IMR-90 (cell line): Measurements from ENCODE around the gene FCHSD2. TPM values are rescaled to one million over a fixed set of nuclear protein-coding genes. Genes with fewer than 3 reads are reported as not detected.

Source experiments
- ATAC-seq: fragments of 200-7000 bp; cut with Tn5 transposase; 2 replicates; pipeline ENCODE4 v1.9.1; 2020; ENCODE audit warnings: low read depth, mild to moderate bottlenecking, moderate library complexity
- BruUV-seq: library from RNA; stranded (reverse); fragments of 400-500 nt; replicated peaks from 2 replicates; lab custom pipeline; 2021; lab: Mats Ljungman, UMichigan
- CTCF ChIA-PET: fragments of 300-600 bp; formaldehyde crosslinking; extraction: SDS; loops from one replicate; lab custom pipeline; 2021; ENCODE audit warnings: antibody characterized with exemption; lab: Yijun Ruan, JAX
- POLR2A ChIA-PET: fragments of 300-600 bp; sonication (Branson Sonifier 250); formaldehyde crosslinking; loops from one replicate; lab custom pipeline; 2022; ENCODE audit warnings: antibody characterized with exemption; ENCODE audit not compliant: unreplicated experiment; lab: Charles Lee
- DNase-seq: peaks from one replicate; pipeline ENCODE4 v3.0.0; 2013
- H2AFZ ChIP-seq: replicated peaks from 2 replicates; pipeline ENCODE3; 2013; ENCODE audit warnings: low read length, mild to moderate bottlenecking; ENCODE audit not compliant: poor library complexity
- H2AK5ac ChIP-seq: 2 replicates; pipeline ENCODE4 v1.6.1; 2013; ENCODE audit warnings: low read depth, low read length, inconsistent platforms
- H2AK9ac ChIP-seq: replicated peaks from 2 replicates; pipeline ENCODE3; 2013; ENCODE audit warnings: mild to moderate bottlenecking, low read depth, low read length, moderate library complexity; ENCODE audit not compliant: poor library complexity
- H2BK120ac ChIP-seq: 2 replicates; pipeline ENCODE4 v1.6.1; 2013; ENCODE audit warnings: low read depth, low read length, inconsistent platforms
- H2BK15ac ChIP-seq: 3 replicates; pipeline ENCODE4 v1.6.1; 2013; ENCODE audit warnings: low read depth, low read length, inconsistent platforms
- H2BK20ac ChIP-seq: 2 replicates; pipeline ENCODE4 v1.6.1; 2013; ENCODE audit warnings: low read depth, mild to moderate bottlenecking, inconsistent platforms, low read length, moderate library complexity
- H2BK5ac ChIP-seq: 2 replicates; pipeline ENCODE4 v1.6.1; 2013; ENCODE audit warnings: mild to moderate bottlenecking, low read depth, low read length, inconsistent platforms; ENCODE audit not compliant: poor library complexity, severe bottlenecking
- H3K14ac ChIP-seq: replicated peaks from 2 replicates; pipeline ENCODE4 v1.6.1; 2013; ENCODE audit warnings: low read depth, low read length, inconsistent platforms
- H3K18ac ChIP-seq: 2 replicates; pipeline ENCODE4 v1.6.1; 2013; ENCODE audit warnings: low read depth, low read length, control low read depth
- H3K23ac ChIP-seq: 2 replicates; pipeline ENCODE4 v1.6.1; 2013; ENCODE audit warnings: low read depth, low read length, inconsistent platforms
- H3K27ac ChIP-seq: 2 replicates; pipeline ENCODE4 v1.5.1; 2013; ENCODE audit warnings: mild to moderate bottlenecking, control low read depth, low read length; ENCODE audit not compliant: insufficient read depth
- H3K27me3 ChIP-seq: 2 replicates; pipeline ENCODE4 v1.6.1; 2013; ENCODE audit warnings: low read length; ENCODE audit not compliant: control insufficient read depth, insufficient read depth
- H3K36me3 ChIP-seq: 2 replicates; pipeline ENCODE4 v1.6.1; 2013; ENCODE audit warnings: low read length, mixed read lengths; ENCODE audit not compliant: control insufficient read depth, insufficient read depth
- H3K4ac ChIP-seq: 2 replicates; pipeline ENCODE4 v1.6.1; 2013; ENCODE audit warnings: low read depth, low read length, inconsistent platforms
- H3K4me1 ChIP-seq: 2 replicates; pipeline ENCODE4 v1.6.1; 2013; ENCODE audit warnings: low read length, mixed read lengths; ENCODE audit not compliant: control insufficient read depth, insufficient read depth
- H3K4me2 ChIP-seq: 2 replicates; pipeline ENCODE4 v1.6.1; 2013; ENCODE audit warnings: low read depth, mild to moderate bottlenecking, control low read depth, low read length, moderate library complexity
- H3K4me3 ChIP-seq: 2 replicates; pipeline ENCODE4 v1.5.1; 2013; ENCODE audit warnings: low read depth, mild to moderate bottlenecking, control low read depth, low read length, moderate library complexity; ENCODE audit not compliant: insufficient read depth
- H3K56ac ChIP-seq: 2 replicates; pipeline ENCODE4 v1.6.1; 2013; ENCODE audit warnings: low read length, inconsistent platforms; ENCODE audit not compliant: insufficient read depth; ENCODE audit errors: extremely low read depth
- H3K79me1 ChIP-seq, 2 experiments: 2 replicates each; pipeline ENCODE4 v1.6.1; 2013; ENCODE audit warnings: low read length in 2 of 2, inconsistent platforms in 1 of 2, low read depth in 1 of 2
- H3K9ac ChIP-seq: 2 replicates; pipeline ENCODE4 v1.6.1; 2013; ENCODE audit warnings: low read depth, low read length, control low read depth
- H3K9me1 ChIP-seq: 2 replicates; pipeline ENCODE4 v1.6.1; 2013; ENCODE audit warnings: low read length, inconsistent platforms; ENCODE audit not compliant: insufficient read depth
- H3K9me3 ChIP-seq: 2 replicates; pipeline ENCODE4 v1.6.1; 2013; ENCODE audit warnings: low read length; ENCODE audit not compliant: control insufficient read depth, insufficient read depth
- H4K20me1 ChIP-seq: 2 replicates; pipeline ENCODE4 v1.6.1; 2013; ENCODE audit warnings: low read length, inconsistent platforms; ENCODE audit not compliant: insufficient read depth
- H4K5ac ChIP-seq: 2 replicates; pipeline ENCODE4 v1.6.1; 2013; ENCODE audit warnings: mild to moderate bottlenecking, low read depth, low read length, control low read depth
- H4K8ac ChIP-seq, 2 experiments: 2 replicates each; pipeline ENCODE4 v1.6.1; 2013; ENCODE audit warnings: low read depth in 2 of 2, low read length in 2 of 2, control low read depth in 1 of 2, inconsistent platforms in 1 of 2
- H4K91ac ChIP-seq: 2 replicates; pipeline ENCODE4 v1.6.1; 2013; ENCODE audit warnings: low read depth, low read length, inconsistent platforms; ENCODE audit not compliant: insufficient read depth
- CHD1 ChIP-seq: IDR thresholded peaks from 2 replicates; pipeline ENCODE4 v1.6.1; 2012; ENCODE audit warnings: low read depth, low read length, improper control_type of control experiment
- FOS ChIP-seq: fragments of 150-350 bp; IDR thresholded peaks from 2 replicates; pipeline ENCODE4 v1.6.1; 2016; ENCODE audit warnings: low read depth, low read length
- MAFK ChIP-seq: IDR thresholded peaks from 2 replicates; pipeline ENCODE4 v1.6.1; 2012; ENCODE audit warnings: low read depth, low read length, improper control_type of control experiment
- NFE2L2 ChIP-seq: fragments of 150-350 bp; IDR thresholded peaks from 2 replicates; pipeline ENCODE4 v1.6.1; 2016; ENCODE audit warnings: low read depth, mild to moderate bottlenecking, low read length
- SMC3 ChIP-seq: fragments of 150-350 bp; IDR thresholded peaks from 2 replicates; pipeline ENCODE4 v1.6.1; 2016; ENCODE audit warnings: low read depth, mild to moderate bottlenecking, antibody characterized with exemption, low read length, moderate library complexity
- WGBS, 2 experiments: methylation state at CpG; one replicate each; pipeline versions ENCODE4 v1.1.5 to v1.1.7; 2013; ENCODE audit warnings: missing lambda C conversion rate in 2 of 2; ENCODE audit not compliant: insufficient read length in 1 of 2; ENCODE audit errors: extremely low coverage in 2 of 2; 5-methylcytosine and 5-hydroxymethylcytosine counted together
- dilution Hi-C: fragments of 300-500 bp; cut with HindIII; formaldehyde crosslinking; loops from one replicate; pipeline ENCODE4 v1.14.3; 2018; ENCODE audit warnings: low sequenced_read_pairs; ENCODE audit not compliant: unreplicated experiment
- in situ Hi-C: fragments of 300-500 bp; cut with MboI; formaldehyde crosslinking; loops from 3 replicates; pipeline ENCODE4 v1.14.3; 2019; ENCODE audit warnings: low sequenced_read_pairs, inconsistent platforms, mixed read lengths
- intact Hi-C: fragments of 100-400 bp; cut with micrococcal nuclease; formaldehyde crosslinking; loops from 2 replicates; pipeline ENCODE4 v1.10.0; 2022
- polyA plus RNA-seq, 3 experiments: library from polyadenylated mRNA; depleted of rRNA; stranded (reverse); fragments of >200 nt; gene quantifications; 2 replicates each; pipeline ENCODE4 v1.2.3, GENCODE V29; 2012; ENCODE audit warnings: low replicate concordance in 1 of 3
- total RNA-seq: library from RNA; depleted of rRNA; stranded (reverse); fragments of >200 nt; gene quantifications from 2 replicates; pipeline ENCODE4 v1.2.3, GENCODE V29; 2012
- TF ChIP-seq, protein P1 (sequence below): conservative IDR thresholded peaks from 2 replicates; pipeline ENCODE4 v1.5.1; 2012; ENCODE audit warnings: mild to moderate bottlenecking, low read depth, low read length, improper control_type of control experiment
- TF ChIP-seq, protein P2 (sequence below): fragments of 150-350 bp; IDR thresholded peaks from 2 replicates; pipeline ENCODE4 v1.6.1; 2016; ENCODE audit warnings: low read depth, mild to moderate bottlenecking, low read length, moderate library complexity, borderline replicate concordance

FCHSD2 gene
- total and polyA plus RNA-seq, 2 of the 4 experiments (the other 2 are of a cell fraction) = 5.9 to 18.7 TPM

DNA sequence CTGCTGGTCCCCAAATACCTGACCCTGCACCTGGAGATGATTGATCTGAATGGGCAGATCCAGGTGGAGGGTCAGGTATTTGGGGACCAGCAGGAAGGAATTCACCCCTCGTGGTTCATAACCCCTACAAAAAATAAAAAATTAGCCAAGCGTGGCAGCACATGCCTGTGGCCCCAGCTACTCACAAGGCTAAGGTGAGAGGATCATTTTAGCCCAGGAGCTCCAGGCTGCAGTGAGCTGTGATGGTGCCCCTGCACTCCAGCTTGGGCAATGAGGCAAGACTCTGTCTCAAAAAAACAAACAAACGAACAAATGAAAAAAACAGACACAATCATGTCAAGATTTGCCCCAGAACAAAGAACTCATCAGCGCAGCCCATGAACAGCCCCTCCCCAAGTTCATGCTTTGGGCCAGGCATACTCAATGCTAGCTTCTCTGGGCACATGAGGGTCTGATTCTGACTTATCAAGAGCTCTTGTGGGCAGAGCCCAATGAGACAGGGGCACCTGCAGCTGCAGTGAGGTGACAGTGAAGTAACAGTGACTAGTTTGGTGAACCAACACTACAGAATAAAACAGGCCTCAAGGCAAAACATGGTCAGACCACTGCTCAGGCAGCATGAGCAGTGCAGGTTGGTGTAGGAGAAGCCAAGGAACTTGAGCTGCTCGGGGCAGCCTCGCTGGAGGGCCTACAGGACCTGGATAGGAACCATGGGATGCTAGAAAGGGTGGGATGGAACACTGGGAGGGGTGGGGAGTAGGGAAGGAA is 10.2 kb upstream of the FCHSD2 start:
- POLR2A ChIA-PET = no interaction called here

More for the DNA sequence above, 10.2 kb upstream of the FCHSD2 start:
- Histone ChIP-seq H2AFZ (no peak overlapping the region), H2AK9ac (no peak overlapping the region), H4K8ac (no peak overlapping the region), H3K27ac (no peak overlapping the region), H3K4me2 (no peak overlapping the region), H3K14ac (no peak overlapping the region), H4K5ac (no peak overlapping the region), H3K27me3 (no peaks in the 10 kb centered on the region), H3K56ac (no peak overlapping the region), H4K20me1 (no peaks in the 10 kb centered on the region), H3K23ac (no peak overlapping the region), H3K18ac (no peak overlapping the region), H3K79me1 (peaks cover 0 to 14% of the 10 kb centered on the region in 2 experiments; a peak in 2 of 4 replicates), H3K4me1 (peaks cover 20% of the 10 kb centered on the region), H2BK15ac (no peak overlapping the region), H3K4me3 (no peak overlapping the region), H2BK5ac (no peak overlapping the region), H3K9ac (no peak overlapping the region), H4K91ac (no peak overlapping the region), H3K9me3 (no peaks in the 10 kb centered on the region), H2BK120ac (no peak overlapping the region), H3K9me1 (peaks cover 16% of the 10 kb centered on the region), H3K4ac (0 out of 2 replicates have a peak overlapping the region, but pooled peaks have one; percentile 30), H2AK5ac (no peak overlapping the region), H2BK20ac (no peak overlapping the region; the same call in 1 of the 2 replicates), H3K36me3 (no peaks in the 10 kb centered on the region)
- ATAC-seq = no peak
- in situ Hi-C loops (no loop called here), intact Hi-C loops (no loop called here), dilution Hi-C loops (no loop called here)
- TF ChIP-seq MAFK (no peak), SMC3 (no peak), FOS (no peak), CHD1 (no peak), NFE2L2 (no peak)
- TF ChIP-seq, protein P1, sequence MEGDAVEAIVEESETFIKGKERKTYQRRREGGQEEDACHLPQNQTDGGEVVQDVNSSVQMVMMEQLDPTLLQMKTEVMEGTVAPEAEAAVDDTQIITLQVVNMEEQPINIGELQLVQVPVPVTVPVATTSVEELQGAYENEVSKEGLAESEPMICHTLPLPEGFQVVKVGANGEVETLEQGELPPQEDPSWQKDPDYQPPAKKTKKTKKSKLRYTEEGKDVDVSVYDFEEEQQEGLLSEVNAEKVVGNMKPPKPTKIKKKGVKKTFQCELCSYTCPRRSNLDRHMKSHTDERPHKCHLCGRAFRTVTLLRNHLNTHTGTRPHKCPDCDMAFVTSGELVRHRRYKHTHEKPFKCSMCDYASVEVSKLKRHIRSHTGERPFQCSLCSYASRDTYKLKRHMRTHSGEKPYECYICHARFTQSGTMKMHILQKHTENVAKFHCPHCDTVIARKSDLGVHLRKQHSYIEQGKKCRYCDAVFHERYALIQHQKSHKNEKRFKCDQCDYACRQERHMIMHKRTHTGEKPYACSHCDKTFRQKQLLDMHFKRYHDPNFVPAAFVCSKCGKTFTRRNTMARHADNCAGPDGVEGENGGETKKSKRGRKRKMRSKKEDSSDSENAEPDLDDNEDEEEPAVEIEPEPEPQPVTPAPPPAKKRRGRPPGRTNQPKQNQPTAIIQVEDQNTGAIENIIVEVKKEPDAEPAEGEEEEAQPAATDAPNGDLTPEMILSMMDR = no peak
- TF ChIP-seq, protein P2, sequence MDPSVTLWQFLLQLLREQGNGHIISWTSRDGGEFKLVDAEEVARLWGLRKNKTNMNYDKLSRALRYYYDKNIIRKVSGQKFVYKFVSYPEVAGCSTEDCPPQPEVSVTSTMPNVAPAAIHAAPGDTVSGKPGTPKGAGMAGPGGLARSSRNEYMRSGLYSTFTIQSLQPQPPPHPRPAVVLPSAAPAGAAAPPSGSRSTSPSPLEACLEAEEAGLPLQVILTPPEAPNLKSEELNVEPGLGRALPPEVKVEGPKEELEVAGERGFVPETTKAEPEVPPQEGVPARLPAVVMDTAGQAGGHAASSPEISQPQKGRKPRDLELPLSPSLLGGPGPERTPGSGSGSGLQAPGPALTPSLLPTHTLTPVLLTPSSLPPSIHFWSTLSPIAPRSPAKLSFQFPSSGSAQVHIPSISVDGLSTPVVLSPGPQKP = no peak
- 71% methylated on average over 4 of the region's 6 CpGs; no CpG with 5 or more reads in 1 of the 2 experiments for WGBS, 2 experiments
- CTCF ChIA-PET = no interaction called here
- BruUV-seq = no TSS peak
- DNase-seq = no peak
